ENCODE data around the gene TAB3.

GRCh38 chrX:30791296-30792278 is 97.5 kb downstream of the TAB3 start:
- no peak for TF ChIP-seq CTCF (IDR thresholded peaks at IDR 0.05 in 2 of 3, conservative IDR thresholded peaks at IDR 0.05 in 1 of 3; ENCODE audit: control insufficient read depth in 2 of 3, extremely low read depth in 1 of 3, insufficient read depth in 1 of 3, low read depth in 3 of 3, low read length in 3 of 3)
- no peak for TF ChIP-seq EP300 (IDR thresholded peaks at IDR 0.05; ENCODE audit: borderline replicate concordance in 1 of 2, control insufficient read depth in 1 of 2, low read depth in 2 of 2, low read length in 2 of 2)
- TF ChIP-seq ESRRA (IDR thresholded peaks at IDR 0.05; ENCODE audit: low read length) = no peak
- TF ChIP-seq NR2F1 (conservative IDR thresholded peaks at IDR 0.05) = no peak
- no peak for TF ChIP-seq EZH2 (IDR thresholded peaks at IDR 0.05; ENCODE audit: borderline replicate concordance, control insufficient read depth, low read depth, low read length)
- no peak for TF ChIP-seq E2F4 (IDR thresholded peaks at IDR 0.05; ENCODE audit: low read depth, low read length)

All from GM12878 (cell line).